Neural progenitor cell (in vitro differentiated cells): Measurements from ENCODE around the gene MAGOHB. TPM values are rescaled to one million over a fixed set of nuclear protein-coding genes. Genes with fewer than 3 reads are reported as not detected.

ENCODE experiments used
- DNase-seq: peaks from one replicate; pipeline ENCODE4 v3.0.0-alpha.2; 2016; ENCODE audit warnings: low spot score
- H2AFZ ChIP-seq: fragments of 200-600 bp; sonication (generic); replicated peaks from 2 replicates; pipeline ENCODE4 v1.6.1; 2016; ENCODE audit warnings: antibody characterized with exemption
- H3F3A ChIP-seq: fragments of 200-600 bp; sonication (generic); 2 replicates; pipeline ENCODE4 v1.6.1; 2016; ENCODE audit warnings: antibody characterized with exemption, low read depth
- H3K27ac ChIP-seq: fragments of 200-600 bp; sonication (generic); 2 replicates; pipeline ENCODE4 v1.5.1; 2016; ENCODE audit warnings: mild to moderate bottlenecking
- H3K27me3 ChIP-seq: fragments of 200-600 bp; sonication (generic); 2 replicates; pipeline ENCODE4 v1.6.1; 2016; ENCODE audit warnings: mild to moderate bottlenecking, moderate library complexity
- H3K36me3 ChIP-seq: fragments of 200-600 bp; sonication (generic); 2 replicates; pipeline ENCODE4 v1.5.1; 2016
- H3K4me1 ChIP-seq: fragments of 200-600 bp; sonication (generic); 2 replicates; pipeline ENCODE4 v1.6.1; 2016; ENCODE audit warnings: mixed run types
- H3K4me2 ChIP-seq: fragments of 200-600 bp; sonication (generic); 2 replicates; pipeline ENCODE4 v1.6.1; 2016
- H3K4me3 ChIP-seq: fragments of 200-600 bp; sonication (generic); 2 replicates; pipeline ENCODE4 v1.5.1; 2016
- H3K79me2 ChIP-seq: fragments of 200-600 bp; sonication (generic); 2 replicates; pipeline ENCODE4 v1.6.1; 2016; ENCODE audit warnings: low read depth
- H3K9ac ChIP-seq: fragments of 200-600 bp; sonication (generic); 2 replicates; pipeline ENCODE4 v1.6.1; 2016
- H3K9me3 ChIP-seq: fragments of 200-600 bp; sonication (generic); 2 replicates; pipeline ENCODE4 v1.5.1; 2016; ENCODE audit warnings: low read depth
- H4K20me1 ChIP-seq: fragments of 200-600 bp; sonication (generic); 2 replicates; pipeline ENCODE4 v1.6.1; 2016; ENCODE audit warnings: low read depth
- H3K27ac Mint-ChIP-seq: 3 replicates; pipeline ENCODE4 v1.8.0; 2021; ENCODE audit warnings: mixed read lengths
- H3K27me3 Mint-ChIP-seq: 2 replicates; pipeline ENCODE4 v1.8.0; 2022; ENCODE audit warnings: low read depth, mild to moderate bottlenecking, inconsistent platforms, moderate library complexity, mixed read lengths; ENCODE audit not compliant: insufficient read depth
- H3K36me3 Mint-ChIP-seq: 3 replicates; pipeline ENCODE4 v1.8.0; 2021; ENCODE audit warnings: mixed read lengths
- H3K4me1 Mint-ChIP-seq: 3 replicates; pipeline ENCODE4 v1.8.0; 2021; ENCODE audit warnings: mixed read lengths
- H3K4me3 Mint-ChIP-seq: 3 replicates; pipeline ENCODE4 v1.8.0; 2021; ENCODE audit warnings: mild to moderate bottlenecking, moderate library complexity, mixed read lengths
- H3K9me3 Mint-ChIP-seq: 3 replicates; pipeline ENCODE4 v1.8.0; 2020; ENCODE audit warnings: mixed read lengths
- CTCF ChIP-seq: fragments of 200-600 bp; sonication (generic); IDR thresholded peaks from 2 replicates; pipeline ENCODE4 v1.5.1; 2017; ENCODE audit warnings: antibody characterized with exemption, mild to moderate bottlenecking
- EZH2 ChIP-seq: fragments of 200-600 bp; sonication (generic); IDR thresholded peaks from 2 replicates; pipeline ENCODE4 v1.6.1; 2017; ENCODE audit warnings: antibody characterized with exemption, mild to moderate bottlenecking, moderate library complexity
- EZH2phosphoT487 ChIP-seq: fragments of 200-600 bp; sonication (generic); IDR thresholded peaks from 2 replicates; pipeline ENCODE4 v1.6.1; 2017; ENCODE audit warnings: antibody characterized with exemption
- total RNA-seq: library from RNA; depleted of rRNA; stranded (reverse); fragments of >200 nt; gene quantifications from 2 replicates; pipeline ENCODE4 v1.2.3, GENCODE V29; 2015; ENCODE audit warnings: low replicate concordance

Gene MAGOHB
- 37.4 and 53.5 TPM in 2 replicates for total RNA-seq

DNA sequence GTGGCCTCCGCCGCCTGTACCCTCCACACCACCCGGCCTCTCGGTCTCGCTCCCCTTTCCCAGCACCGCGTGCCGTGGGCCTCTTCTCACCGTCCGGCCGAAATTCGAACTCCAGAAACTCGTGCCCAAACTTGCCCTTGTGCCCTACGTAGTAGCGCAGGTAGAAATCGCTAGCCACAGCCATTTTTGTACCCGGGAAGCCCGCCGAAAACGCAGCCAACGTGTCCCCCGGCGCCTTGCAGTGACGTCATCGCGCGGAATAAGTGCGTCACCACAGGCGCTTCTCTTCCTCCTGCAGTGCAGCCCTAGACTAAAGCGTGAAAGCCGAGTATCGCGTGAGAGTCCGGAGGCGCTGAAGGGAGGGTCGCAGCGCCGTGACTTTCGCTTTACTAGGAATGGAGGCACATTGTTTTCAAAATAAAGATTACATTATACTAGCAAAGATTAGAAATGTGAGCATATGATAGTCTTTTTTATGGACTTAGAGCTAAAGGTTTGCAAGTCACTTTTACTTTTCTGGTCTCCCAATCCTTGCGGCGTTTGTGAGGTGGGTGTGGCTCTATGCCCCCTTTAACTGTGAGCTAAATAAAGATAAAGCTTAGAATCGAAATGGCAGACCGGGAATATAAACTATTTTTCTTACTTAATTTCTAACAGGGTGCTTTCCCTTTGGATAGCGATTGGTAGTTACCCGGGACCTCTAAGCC lies at the start of gene MAGOHB:
MAGOHB (minus strand) TSS at position 261 of the 707 bp plus-strand sequence; CDS start at position 184, 77 bp downstream.
- H3K4me2 ChIP-seq: peak within 1 kb of the TSS; percentile 99
- H3K9ac ChIP-seq: peak within 1 kb of the TSS; percentile 97
- H3K27ac Mint-ChIP-seq: peak within 1 kb of the TSS; percentile 98
- H3K27me3 ChIP-seq: no peaks in the 10 kb centered on the region
- peak; percentile 96 for DNase-seq
- peaks cover 3% of the 10 kb centered on the region for H3K27me3 Mint-ChIP-seq
- H3K4me3 ChIP-seq: peak within 1 kb of the TSS; percentile 92
- H4K20me1 ChIP-seq: no peaks in the 10 kb centered on the region
- peaks cover 4% of the 10 kb centered on the region for H3K36me3 Mint-ChIP-seq
- H3K9me3 ChIP-seq: no peaks in the 10 kb centered on the region
- peaks cover 35% of the 10 kb centered on the region for H3K79me2 ChIP-seq
- TF ChIP-seq CTCF: no peak
- peak; percentile 35 for TF ChIP-seq EZH2
- no peak for TF ChIP-seq EZH2phosphoT487
- peak within 1 kb of the TSS; percentile 97 for H2AFZ ChIP-seq
- H3K27ac ChIP-seq: peak within 1 kb of the TSS; percentile 72
- H3K4me1 ChIP-seq: peaks cover 9% of the 10 kb centered on the region
- H3K36me3 ChIP-seq: peaks cover 14% of the 10 kb centered on the region
- no peaks in the 10 kb centered on the region for H3K9me3 Mint-ChIP-seq
- H3F3A ChIP-seq: peaks cover 4% of the 10 kb centered on the region
- peak within 1 kb of the TSS; percentile 99 for H3K4me3 Mint-ChIP-seq
- H3K4me1 Mint-ChIP-seq: peaks cover 21% of the 10 kb centered on the region

DNA sequence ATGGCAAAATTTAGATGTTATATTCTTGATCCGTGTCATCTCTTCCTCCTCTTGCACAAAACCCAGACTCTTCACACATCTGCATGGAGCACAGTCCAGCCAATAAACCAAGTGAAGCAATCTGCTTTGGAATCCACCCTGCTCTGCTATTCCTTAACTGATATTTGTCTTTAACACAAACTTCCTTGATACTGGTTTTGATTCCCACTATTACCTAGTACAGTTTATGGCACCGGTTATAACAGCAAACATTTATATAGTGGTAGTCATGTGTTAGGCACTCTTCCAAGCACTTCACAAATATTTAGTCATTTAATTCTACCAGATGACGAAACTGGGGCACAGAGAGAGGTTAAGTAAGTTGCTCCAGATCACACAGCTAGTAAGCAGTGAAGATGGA lies 47.9 kb upstream of the MAGOHB start:
- Histone ChIP-seq H3K27me3 (no peaks in the 10 kb centered on the region), H3K4me3 (no peak overlapping the region), H3K9ac (no peak overlapping the region), H3K36me3 (no peaks in the 10 kb centered on the region), H3K9me3 (peaks cover 5% of the 10 kb centered on the region), H3K4me2 (no peak overlapping the region), H3F3A (no peaks in the 10 kb centered on the region), H2AFZ (no peak overlapping the region), H3K79me2 (no peaks in the 10 kb centered on the region), H3K27ac (no peak overlapping the region), H4K20me1 (no peaks in the 10 kb centered on the region), H3K4me1 (no peaks in the 10 kb centered on the region)
- Mint-ChIP-seq H3K9me3 (peaks cover 11% of the 10 kb centered on the region), H3K4me3 (no peak overlapping the region), H3K4me1 (no peaks in the 10 kb centered on the region), H3K36me3 (no peaks in the 10 kb centered on the region), H3K27ac (no peak overlapping the region), H3K27me3 (no peaks in the 10 kb centered on the region)
- DNase-seq: no peak
- TF ChIP-seq CTCF (no peak), EZH2 (no peak), EZH2phosphoT487 (no peak)

DNA sequence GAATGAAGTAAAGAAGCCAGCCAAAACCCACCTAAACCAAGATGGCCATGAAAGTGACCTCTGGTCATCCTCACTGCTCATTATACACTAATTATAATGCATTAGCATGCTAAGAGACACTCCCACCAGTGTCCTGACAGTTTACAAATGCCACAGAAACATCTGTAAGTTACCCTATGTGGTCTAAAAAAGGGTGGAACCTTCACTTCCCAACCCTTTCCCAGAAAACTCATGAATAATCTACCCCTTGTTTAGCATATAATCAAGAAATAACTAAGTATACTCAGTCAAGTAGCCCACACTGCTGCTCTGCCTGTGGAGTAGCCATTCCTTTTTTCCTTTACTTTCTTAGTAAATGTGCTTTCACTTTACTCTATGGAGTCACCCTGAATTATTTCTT lies 40.6 kb upstream of the MAGOHB start:
- H3K9ac ChIP-seq: no peak overlapping the region
- no peak overlapping the region for H3K4me3 ChIP-seq
- H3K27me3 ChIP-seq: no peaks in the 10 kb centered on the region
- H3K27ac Mint-ChIP-seq: no peak overlapping the region
- H3K4me1 Mint-ChIP-seq: no peaks in the 10 kb centered on the region
- no peak for DNase-seq
- no peak overlapping the region for H2AFZ ChIP-seq
- H3K36me3 ChIP-seq: no peaks in the 10 kb centered on the region
- no peaks in the 10 kb centered on the region for H4K20me1 ChIP-seq
- H3K4me3 Mint-ChIP-seq: no peak overlapping the region
- no peaks in the 10 kb centered on the region for H3K27me3 Mint-ChIP-seq
- H3F3A ChIP-seq: no peaks in the 10 kb centered on the region
- H3K4me2 ChIP-seq: no peak overlapping the region
- TF ChIP-seq CTCF (no peak), EZH2phosphoT487 (no peak), EZH2 (no peak)
- no peak overlapping the region for H3K27ac ChIP-seq
- H3K9me3 Mint-ChIP-seq: peaks cover 18% of the 10 kb centered on the region
- no peaks in the 10 kb centered on the region for H3K4me1 ChIP-seq
- no peaks in the 10 kb centered on the region for H3K79me2 ChIP-seq
- no peaks in the 10 kb centered on the region for H3K36me3 Mint-ChIP-seq
- peaks cover 7% of the 10 kb centered on the region for H3K9me3 ChIP-seq
